Measurements from ENCODE around the gene TCOF1.
A peak's percentile ranks its signal among the peaks of the same experiment; 100 is the strongest.

The TCOF1 gene

DNA sequence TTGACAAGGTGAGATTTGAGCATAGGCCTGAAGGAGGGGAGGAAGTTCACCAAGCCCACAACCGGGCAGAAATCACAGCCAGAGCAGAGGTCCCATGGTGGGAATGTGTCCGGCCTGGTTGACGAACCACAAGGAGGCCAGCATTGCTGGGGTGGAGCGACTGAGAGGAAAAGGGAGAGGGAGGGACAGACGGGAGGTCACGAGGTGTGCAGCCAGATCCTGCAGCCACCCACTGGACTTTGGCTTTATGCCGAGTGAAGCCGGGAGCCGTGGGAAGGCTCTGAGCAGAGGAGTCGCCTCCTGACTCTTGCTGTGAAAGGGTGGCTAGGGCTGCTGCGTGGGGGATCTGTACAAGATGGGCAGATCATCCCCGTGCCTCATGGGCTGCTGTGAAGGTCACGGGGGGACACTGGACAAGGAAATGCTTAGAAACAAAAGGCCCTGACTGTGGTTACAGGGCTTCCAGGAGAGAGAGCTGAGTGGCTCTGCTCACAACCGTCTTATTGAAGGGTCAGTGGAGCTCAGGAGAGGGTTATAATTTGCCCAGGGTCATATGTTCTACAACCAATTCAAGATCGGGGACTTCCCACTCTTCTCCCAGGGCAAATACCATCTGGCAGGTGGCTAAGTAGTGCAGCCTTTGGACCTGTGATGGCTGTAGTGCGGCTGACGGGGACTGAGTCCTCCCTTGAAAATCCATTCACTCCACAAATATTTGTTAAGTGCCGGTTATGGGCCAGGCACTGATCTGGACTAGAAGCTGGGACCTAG, 70.8 kb downstream of the TCOF1 start:
- DNase-seq (ENCODE audit: low spot score): peak; percentile 65

DNA sequence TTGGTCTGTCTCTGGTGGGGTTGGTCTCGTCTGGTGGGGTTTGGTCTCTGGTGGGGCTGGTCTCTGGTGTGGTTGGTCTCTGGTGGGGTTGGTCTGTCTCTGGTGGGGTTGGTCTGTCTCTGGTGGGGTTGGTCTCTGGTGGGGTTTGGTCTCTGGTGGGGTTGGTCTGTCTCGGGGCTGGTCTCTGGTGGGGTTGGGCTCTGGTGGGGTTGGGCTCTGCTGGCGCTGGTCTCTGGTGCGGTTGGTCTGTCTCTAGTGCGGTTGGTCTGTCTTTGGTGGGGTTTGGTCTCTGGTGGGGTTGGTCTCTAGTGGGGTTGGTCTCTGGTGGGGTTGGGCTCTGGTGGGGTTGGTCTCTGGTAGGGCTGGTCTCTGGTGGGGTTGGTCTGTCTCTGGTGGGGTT, 71.5 kb downstream of the TCOF1 start:
- DNase-seq (ENCODE audit: low spot score): no peak

DNA sequence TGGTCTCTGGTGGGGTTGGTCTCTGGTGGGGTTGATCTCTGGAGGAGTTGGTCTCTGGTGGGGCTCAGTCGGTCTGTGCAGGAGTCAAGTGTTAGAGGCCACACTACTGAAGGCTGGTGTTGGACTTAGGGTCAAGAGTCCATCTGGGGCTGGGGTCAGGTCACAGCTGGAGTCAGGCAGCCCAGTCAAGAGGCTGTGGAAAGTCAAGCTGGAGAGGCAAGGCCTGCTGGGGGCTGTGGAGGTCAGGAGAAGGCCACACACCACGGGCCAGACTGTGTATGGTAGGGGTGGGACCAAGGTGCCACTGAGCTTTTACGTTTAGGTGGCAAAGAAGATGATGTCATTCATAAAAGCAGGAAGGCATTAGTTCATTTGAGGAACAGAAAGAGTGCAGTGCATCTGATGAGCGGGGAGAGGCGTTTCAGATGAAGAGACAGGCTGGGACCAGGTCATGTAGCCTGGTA, 71.9 kb downstream of the TCOF1 start:
- DNase-seq (ENCODE audit: low spot score): no peak

GRCh38 chr5:150431048-150431447, 73.6 kb downstream of the TCOF1 start:
- no peak for DNase-seq (ENCODE audit: low spot score)

GRCh38 chr5:150431574-150431973, 74.1 kb downstream of the TCOF1 start:
- no peak for DNase-seq (ENCODE audit: low spot score)

DNA sequence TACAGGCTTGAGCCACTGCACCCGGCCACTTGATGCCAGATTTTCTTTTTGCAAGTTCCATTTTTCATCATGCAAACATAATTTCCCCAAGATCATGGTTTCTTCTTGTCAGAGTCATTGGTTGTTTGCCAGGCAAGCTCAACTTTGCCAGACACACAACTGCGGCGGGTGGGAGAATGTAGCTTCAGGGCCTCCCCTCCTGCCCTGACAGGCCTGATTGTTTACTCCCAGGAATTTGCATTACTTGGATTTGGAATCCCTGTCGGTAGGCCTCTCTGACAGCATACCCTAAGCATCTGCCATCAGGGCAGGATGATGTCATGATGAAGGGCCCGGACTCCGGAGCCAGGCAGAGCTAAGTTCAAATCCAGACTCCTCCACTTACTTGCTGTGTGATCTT, 77.0 kb downstream of the TCOF1 start:
- no peak for DNase-seq (ENCODE audit: low spot score)

- peak; percentile 86 for DNase-seq (ENCODE audit: low spot score)
These were observed 78.7 kb downstream of the TCOF1 start for GRCh38 chr5:150436141-150436680.

DNA sequence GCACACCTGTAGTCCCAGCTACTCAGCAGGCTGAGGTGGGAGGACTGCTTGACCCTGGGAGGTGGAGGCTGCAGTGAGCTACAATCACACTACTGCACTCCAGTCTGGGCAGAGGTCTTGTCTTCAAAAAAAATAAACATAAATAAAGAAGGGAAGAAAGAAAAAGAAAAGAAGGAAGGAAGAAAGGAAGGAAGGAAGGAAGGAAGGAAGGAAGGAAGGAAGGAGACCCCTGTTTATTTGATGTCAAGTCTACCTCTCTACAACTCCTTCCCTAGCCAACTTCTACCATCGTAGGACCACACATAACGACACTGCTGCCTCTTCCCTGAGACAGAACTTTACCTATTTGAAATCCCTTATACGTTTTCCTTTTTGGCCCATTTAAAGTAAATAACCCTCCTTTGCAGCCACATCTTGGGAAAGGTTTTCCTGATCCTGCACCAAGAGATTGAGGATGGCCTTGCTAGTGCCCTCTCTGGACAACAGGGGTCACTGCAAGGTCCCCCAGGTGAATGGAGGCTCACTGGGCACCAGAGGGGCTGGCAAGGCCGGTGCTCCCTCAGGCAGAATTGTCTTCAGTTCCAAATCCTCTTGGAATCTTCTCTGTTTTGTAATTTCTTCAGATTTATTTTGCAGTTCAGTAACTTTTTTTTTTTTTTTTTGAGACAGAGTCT, 81.5 kb downstream of the TCOF1 start:
- DNase-seq (ENCODE audit: low spot score): peak; percentile 48

- DNase-seq (ENCODE audit: low spot score): no peak
These were observed 83.7 kb downstream of the TCOF1 start for GRCh38 chr5:150440948-150441812.

- DNase-seq (ENCODE audit: low spot score): no peak
These were observed 84.6 kb downstream of the TCOF1 start for GRCh38 chr5:150441813-150442698.

DNA sequence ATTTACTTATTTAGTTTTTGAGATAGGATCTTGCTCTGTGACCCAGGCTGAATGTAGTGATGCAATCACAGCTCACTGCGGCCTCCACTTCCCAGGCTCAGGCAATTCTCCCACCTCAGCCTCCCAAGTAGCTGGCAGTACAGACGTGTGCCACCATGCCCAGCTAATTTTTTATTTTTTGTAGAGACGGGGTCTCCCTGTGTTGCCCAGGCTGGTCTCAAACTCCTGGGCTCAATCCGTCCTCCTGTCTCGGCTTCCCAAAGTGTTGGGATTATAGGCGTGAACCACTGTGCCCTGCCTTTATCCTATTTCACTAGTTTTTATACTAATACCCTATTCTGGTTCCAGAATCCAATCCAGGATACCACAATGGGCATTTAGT, 85.2 kb downstream of the TCOF1 start:
- DNase-seq (ENCODE audit: low spot score): no peak

DNA sequence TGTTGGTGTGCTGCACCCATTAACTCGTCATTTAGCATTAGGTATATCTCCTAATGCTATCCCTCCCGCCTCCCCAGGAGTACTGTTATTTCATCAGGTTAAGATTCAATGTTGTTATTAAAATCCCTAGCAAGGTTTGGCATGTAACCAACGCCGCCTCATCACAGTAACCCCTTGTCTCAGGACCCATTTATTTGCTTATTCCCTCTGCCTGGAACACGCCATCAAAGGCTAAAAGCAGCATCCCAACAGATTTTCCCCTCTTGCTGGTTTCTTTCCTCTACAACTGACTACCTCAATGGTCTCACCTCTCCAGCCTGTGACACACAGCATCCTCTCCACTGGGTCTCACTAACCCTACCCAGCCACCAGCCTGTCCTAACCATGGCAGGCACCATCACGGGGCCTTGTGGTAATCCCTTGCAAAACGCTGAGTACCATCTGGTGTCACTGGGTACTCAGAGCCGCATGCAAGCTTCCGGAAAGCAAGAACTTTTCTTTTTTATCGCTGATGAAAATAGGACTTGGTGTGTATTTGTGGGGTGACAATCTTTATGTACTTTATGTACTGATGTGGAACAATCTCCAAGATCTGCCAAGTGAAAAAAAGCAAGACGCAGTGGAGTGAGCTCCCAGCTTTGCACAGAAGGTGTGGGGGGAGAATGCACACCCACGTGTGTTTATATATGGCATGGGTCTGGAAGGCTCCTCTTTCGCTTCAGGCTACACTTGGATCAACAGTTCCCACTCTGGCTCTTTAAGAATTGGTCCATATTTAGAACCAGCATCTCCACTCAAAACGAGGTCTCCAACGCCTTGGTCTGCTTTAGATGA, 86.0 kb downstream of the TCOF1 start:
- no peak for DNase-seq (ENCODE audit: low spot score)

DNA sequence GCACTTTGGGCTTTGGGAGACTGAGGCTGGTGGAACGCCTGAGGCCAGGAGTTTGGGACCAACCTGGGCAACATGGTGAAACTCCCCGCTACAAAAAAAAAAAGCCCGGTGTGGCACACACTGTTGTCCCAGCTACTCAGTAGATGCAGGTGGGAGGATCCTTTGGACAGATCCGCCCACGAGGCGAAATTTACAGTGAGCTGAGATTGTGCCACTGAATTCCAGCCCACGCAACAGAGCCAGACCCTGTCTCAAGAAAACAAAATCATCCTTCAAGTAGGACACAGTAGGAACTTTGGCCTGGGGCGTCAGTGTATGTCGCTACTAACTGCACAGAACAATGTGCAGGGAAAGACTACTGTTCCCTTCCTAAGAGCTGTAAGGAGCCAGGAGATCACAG, 87.3 kb downstream of the TCOF1 start:
- DNase-seq (ENCODE audit: low spot score): no peak

GRCh38 chr5:150446088-150446487, 88.6 kb downstream of the TCOF1 start:
- no peak for DNase-seq (ENCODE audit: low spot score)

DNA sequence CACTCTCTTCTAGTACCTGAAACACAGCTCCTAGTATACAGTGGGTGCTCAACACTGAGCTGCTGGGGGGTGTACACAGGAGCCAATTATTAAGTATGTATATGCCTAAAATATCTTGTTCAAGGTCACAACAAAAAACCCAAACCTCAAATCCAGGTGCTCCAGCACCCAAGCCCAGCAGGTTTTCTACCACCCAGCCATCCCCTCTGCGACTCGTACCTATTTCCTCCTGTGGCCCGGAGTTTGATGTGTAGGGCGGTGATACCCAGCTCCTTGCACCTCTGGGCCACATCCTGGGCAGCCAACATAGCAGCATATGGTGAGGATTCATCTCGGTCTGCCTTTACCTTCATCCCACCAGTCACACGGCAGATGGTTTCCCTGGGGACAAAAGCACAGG, 89.1 kb downstream of the TCOF1 start:
- DNase-seq (ENCODE audit: low spot score): no peak

DNA sequence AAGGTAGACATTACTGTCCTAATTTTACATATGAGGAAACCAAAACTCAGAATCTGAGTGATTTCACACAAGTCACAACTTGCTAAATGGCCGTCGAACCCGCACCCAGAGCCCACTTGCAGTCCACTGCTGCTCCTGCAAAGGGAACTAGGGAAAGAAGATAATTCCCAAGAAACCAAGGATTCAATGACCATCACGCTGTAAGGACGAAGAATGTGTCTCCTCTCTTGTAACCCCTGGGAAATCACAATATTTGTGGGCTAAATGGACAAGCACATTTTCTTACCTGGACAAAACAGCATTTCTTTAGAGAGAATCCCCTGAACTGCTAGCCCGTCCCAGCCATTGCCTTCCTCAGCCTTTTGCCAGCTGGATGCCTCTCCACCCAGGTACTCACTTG, 89.7 kb downstream of the TCOF1 start:
- DNase-seq (ENCODE audit: low spot score): no peak

DNA sequence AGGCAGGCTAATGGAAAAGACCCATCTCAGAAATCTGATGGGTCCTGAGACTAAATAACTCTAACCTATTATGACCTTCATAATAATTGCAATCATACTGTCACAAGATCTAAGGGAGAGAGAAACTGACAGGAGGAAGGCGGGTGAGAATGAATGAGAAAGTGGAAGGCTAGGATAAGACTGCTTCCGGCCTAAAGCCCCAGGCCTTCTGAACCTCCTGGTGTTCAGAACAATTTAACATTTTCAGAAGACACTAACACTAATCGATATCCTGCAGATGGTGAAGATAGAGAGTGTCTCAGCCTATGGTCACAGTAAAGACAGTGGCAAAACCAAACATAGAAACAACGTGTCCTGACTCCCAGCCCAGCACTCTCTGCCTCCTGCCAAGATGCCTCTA, 90.8 kb downstream of the TCOF1 start:
- no peak for DNase-seq (ENCODE audit: low spot score)

DNA sequence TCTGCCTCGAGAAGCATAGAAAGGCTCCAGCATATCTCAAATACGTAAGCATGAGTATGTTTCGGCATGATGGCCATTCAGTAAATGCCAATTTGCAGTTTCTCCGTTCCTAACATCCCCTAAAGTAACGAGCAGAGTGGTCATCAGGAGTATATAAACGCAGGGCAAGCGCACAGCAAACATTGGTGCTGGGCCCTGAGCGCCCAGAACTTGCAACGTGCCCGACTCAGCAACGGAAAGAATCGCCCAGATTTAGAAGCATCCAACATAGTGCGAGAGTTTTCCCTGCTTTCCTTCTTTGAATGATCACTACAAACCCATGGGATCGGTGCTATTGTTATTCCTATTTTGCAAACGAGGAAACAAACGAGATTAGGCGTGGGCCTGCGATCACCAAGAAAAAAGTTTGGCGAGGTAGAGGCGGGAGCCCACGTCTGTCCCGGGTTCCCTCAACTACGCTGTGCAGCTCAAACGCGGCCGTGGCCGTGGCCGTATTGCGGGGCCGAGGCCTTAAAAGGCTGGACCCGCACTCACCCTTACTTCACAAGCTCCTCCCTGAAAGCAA, 91.5 kb downstream of the TCOF1 start:
- no peak for DNase-seq (ENCODE audit: low spot score)

Measured in kidney tubule cell (primary cell).